Islet precursor cell (in vitro differentiated cells): ENCODE results near the gene ABCC4.
"Not testable (repeated sequence)": the region's sequence is repeated elsewhere in the genome, so short reads cannot be mapped to it uniquely, and the experiment has no call there.

Experiments used
- DNase-seq: peaks from one replicate; pipeline ENCODE4 v3.0.0-alpha.2; 2018

The ABCC4 gene

DNA sequence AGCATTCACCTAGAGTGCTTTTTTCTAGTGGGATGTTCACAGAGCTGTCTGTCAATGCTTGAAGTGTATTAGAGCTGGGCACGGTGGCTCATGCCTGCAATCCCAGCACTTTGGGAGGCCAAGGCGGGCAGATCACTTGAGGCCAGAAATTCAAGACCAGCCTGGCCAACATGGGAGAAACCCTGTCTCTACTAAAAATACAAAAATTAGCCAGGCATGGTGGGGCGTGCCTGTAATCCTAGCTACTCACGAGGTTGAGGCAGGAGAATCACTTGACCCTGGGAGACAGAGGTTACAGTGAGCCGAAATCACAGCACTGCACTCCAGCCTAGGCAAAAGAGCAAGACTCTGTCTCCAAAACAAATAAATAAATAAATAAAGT, 108.7 kb downstream of the ABCC4 start:
- not testable (repeated sequence) for DNase-seq

DNA sequence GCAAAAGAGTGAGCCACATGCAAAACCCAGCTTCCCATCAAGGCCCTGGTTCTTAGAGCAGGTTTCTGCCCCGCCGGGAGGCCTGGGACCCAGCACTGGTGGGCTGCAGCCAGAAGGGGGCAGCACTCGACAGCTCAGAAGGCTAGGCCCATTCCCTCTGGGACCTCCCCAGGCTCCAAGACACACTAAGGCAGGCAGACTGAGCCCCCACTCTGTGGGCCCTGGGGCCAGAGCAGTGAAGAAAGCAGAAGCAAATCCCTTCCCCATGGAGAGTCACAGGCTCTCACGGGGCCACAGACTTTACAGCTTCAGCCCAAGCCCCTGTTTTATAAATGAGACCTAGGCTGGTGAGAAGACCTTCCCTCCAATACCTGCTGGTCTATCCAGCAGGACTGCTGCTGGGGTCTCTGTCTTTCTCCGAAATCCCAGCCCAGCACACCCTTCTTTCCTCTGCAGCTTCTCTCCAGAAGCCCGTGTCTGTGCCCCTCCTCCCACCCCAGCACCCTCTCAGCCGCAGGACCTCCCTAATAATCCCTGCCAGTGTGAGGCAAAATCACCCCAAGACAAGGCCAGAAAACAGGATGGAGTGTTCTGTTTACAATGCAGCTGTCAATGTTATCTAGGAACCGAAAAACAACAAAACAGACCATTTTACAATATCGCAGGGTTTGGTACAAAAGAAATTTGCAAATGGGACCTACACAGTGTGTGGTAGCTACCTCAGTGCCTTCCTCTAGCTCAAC, 109.3 kb downstream of the ABCC4 start:
- DNase-seq, result peak; percentile 92

DNA sequence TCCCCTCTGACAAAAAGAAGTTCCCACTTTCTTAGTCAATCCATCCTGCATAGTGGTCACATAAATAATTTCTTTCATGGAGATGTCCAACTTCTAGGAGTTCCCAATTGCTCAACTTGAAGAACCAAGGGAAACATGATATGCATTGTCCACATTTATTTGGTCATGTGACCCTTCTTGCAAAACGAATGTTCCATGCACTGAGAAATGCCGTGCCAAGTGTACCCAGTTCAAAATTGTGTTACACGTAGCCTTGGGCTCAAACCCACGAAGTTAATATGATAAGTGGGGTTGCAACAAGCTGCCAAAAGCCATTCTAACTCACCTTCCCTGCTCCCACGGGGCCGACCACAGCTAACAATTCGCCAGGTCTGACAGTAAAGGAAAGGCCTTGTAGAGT, 113.1 kb downstream of the ABCC4 start:
- DNase-seq, result no peak

DNA sequence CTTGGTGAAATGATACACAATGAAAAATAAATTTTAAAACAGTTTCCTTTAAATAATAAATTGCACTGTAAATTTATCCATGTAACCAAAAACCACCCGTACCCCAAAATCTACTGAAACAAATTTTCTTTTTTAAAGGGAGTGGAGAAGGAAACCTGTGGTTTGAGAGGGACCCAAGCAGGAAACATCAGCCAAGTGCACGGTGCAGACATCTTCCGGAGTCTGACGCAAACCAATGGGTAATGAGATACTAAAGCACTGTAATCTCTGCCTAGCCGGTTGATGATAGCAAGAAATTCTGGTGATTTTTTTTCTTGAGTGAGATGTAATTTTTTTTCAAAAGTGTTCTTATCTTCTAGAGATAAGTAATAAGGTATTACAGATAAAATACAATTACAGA, 115.4 kb downstream of the ABCC4 start:
- DNase-seq, result no peak

DNA sequence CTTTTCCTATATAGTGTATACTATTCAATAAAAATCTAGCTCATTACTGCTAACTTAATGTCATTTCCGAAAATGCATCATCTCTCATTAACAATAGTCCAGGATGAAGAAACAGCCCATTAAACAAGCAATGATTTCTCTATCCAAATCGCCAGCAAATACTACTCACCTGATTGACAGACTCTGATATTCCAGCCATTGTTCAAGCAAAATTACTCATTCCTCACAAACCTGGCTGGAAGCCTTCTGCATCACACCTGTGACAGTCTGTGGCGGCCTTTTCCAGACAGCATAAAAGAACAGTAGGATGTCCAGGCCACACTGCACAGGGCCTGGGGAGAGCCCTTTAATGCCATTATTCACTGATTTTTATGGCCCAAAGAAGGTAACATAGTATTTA, 115.9 kb downstream of the ABCC4 start:
- DNase-seq, result no peak

DNA sequence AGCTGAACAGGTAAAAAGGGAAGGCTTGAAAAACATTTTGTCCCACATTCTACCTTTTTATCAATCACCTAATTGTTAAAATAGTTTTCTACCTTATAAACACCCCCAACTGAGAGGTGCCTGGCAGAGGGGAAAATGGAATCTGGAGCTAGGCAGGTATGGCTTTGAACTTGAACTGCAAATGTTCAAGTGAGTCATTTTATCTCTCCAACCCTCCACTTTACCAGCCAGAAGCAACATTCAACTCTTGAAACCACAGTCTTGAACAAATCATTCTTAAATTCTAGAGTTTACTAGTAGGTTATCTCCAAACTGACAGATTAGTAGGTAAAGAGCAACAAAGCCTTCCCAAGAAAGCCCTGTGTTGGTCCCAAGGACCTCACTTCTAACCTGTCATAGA, 116.9 kb downstream of the ABCC4 start:
- DNase-seq, result no peak

DNA sequence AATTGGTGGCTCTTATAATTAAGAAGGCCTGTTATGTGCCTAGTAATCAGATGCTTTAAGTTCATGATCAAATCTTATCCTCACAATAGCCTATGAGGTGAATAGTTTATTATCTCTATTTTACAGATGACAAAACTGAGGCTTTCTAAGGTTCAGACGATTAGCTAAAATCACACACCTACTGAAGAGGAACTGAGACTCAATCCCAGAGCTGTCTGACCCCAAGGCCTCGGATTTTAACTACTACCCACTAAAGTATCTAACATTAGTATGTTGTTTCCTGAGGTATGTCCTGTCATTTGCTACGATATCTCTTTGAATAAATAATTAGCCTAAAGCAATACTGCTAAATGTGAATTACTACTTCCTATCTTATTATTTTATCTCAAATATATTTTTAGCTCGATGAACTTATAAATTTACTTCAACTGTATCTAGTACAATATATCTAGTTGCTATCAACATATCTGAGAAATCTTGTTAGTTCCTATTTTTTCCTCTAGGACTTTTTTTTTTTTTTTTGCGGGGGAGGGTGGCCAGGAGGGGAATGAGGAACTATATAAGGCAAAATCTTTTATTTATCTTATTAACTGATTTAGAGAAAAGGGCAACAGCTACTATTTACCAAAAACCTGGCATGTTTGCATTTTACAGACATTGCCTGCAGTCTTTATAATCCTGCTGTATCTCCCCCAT, 118.5 kb downstream of the ABCC4 start:
- DNase-seq, result no peak

DNA sequence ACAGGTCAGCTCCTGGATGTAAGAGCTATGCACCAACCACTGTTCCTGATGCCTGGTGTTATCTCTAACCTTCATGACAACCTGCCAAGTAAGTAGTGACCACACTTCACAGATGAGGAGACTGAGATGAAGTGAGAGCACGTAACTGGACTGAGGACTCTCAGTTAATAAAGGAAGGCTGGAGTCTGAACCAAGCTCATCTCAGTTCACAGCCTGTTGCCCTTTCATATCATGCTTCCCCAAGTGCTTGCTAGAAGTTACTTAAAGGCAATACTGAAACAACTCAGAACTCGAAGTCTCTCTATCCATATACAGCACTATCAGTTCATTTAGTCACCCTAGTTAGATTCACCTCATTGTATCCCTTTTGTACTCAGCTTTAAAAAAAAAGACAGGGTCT, 119.7 kb downstream of the ABCC4 start:
- no peak for DNase-seq

DNA sequence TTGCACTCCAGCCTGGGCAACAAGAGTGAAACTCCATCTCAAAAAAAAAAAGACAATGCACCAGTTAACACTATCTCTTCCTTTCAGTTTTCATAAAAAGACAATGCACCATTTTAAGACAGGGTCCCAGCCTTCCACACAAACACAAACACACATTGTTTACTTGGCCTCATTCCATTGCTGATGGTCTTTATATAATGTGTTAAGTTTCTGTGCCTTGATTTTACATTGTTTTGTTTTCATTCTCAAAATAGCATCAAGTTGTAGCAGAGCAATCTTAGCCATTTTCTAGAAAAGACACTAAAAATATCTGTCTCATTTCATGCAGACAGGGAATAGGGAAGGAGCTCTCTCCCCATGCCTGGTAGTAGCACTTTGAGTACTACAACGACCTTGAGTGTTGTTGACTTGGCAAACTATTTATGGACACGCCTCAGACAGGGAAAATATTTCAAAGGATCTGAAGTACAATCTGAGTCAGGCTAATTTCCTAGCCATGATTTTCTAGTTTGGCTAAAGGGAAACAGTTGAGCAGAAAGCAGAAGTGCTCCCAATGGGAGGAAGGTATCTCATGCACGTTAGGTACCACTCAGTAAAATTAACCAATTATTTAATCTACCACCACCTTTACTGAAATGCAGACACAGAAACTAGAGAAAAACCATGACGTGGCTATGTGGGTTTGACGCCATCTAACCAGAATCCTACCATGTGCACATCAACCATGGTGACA, 120.6 kb downstream of the ABCC4 start:
- DNase-seq, result no peak

DNA sequence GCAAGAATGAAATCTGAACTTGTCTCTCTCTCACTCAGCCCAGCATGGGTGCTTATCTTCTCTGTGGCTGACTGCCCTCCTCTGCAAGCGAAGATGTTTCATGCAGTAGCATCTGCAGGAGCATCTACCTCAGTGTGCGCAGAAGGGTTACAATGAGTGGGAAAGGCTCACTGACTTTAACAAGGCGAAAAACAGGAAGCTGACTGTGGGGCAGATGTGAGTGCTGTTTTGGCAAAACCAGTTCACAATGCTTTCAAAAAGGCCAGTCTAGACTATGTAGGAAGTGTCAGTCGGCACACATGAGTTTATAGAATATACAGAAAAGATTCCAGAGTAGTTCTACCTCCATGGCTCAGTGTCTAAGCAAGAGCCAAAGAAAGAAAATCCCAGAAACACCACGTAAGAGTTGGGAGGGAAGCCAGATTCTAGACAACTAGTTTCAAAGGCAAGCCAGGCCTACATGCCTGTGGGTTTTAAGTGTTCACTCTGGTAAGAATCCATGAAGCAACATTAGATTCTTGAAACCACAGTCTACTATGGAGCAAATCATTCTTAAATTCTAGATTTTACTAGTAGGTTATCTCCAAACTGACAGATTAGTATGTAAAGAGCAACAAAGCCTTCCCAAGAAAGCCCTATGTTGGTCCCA, 124.5 kb downstream of the ABCC4 start:
- no peak for DNase-seq

DNA sequence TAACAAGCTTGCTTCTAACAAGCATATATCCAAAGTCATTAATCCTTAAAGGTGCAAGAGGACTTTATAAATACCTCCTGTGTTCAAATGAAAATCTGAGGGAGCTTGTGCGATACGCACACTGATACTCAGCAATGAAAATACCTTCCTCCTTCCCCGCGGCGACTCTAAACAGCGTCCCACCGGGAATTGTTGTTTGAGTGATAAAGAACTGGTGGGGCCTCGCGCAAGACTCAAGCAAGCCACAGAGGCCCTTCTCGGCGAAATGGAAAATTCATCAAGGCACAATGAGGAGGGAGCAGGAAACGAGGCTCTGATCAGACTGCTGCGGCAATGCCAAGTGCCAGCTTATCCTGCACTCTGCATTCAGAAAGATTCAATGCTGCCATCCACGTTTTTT, 126.7 kb downstream of the ABCC4 start:
- DNase-seq, result no peak

DNA sequence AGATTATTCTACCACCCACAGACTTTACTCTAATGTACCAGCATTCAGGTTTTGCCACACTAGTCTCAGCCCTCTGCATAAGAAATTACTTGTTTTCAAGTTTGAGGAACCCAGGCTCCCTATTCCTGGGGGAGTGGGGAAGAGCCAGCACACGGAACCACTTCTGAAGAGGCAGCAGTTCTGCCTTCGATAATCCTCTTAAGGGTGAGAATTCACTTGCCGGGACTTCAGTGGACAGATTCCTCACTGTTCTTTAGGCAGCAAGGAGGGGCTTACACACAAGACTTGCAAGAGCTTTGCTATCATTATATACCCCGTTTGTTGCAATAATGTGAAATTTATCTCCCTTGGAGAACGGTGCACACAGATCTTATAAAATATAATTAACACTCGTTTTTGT, 133.1 kb downstream of the ABCC4 start:
- DNase-seq, result no peak

DNA sequence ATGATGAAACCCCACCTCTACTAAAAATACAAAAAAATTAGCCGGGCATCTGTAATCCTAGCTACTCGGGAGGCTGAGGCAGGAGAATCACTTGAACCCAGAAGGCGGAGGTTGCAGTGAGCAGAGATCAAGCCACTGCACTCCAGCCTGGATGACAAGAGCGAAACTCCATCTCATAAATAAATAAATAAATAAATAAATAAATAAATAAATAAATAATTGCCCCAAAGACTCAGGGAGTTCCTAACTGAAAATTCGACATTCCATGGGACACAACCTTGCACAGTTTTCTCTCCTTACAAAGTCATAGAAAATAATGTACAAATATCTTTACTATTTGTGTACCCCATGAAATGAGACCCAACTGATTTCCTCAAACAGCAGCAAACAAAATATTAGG, 134.2 kb downstream of the ABCC4 start:
- not testable (repeated sequence) for DNase-seq

DNA sequence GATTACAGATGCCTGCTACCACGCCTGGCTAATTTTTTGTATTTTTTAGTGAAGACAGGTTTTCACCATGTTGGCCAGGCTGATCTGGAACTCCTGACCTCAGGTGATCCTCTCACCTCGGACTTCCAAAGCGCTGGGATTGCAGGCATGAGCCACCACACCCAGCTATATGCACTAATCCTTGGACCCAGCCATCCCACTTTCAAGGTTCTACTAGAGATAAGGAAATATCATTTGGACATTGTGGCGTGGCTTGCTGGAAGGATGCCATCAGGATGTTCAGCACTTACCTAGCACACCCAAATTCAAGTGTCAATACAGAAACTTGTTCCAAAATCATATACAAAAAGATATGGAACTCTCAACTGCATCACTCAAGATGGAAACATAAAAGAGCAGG, 136.4 kb downstream of the ABCC4 start:
- DNase-seq, result no peak

DNA sequence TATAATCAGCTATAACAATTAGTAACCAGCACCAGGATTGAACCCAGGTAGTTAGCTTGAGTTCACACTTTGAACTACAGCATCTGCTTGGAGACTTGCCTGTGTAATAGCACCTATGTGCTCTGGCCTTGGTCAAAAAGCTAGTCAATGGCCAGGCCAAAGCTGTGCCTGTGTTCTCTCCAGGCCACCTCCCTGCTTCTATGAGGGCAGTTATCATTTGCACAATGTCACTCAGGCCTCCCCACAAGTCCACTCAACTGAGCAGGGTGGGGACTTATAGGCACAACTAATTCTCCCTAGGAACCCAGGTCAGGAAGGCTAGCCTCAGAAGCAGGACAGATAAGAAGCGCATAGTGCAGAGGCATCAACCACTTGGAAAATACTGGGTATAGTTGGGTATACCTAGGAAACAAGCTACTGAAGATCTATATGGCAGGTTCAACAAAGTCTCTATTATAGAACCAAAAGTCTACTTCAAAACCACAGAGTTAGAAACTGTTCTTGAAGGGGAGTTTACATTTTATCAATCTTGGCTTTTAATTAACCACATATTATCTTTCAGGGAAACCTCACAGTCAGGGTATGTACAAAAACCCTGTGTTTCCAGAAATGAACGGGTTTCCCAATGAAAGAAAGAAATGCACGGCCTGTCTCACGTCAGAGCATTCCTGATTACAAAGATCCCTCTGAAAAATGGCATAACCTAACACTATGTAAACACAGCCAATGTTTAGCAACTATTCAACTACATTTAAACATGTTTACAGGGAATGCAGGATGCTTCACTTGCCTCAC, 140.9 kb downstream of the ABCC4 start:
- DNase-seq, result no peak

DNA sequence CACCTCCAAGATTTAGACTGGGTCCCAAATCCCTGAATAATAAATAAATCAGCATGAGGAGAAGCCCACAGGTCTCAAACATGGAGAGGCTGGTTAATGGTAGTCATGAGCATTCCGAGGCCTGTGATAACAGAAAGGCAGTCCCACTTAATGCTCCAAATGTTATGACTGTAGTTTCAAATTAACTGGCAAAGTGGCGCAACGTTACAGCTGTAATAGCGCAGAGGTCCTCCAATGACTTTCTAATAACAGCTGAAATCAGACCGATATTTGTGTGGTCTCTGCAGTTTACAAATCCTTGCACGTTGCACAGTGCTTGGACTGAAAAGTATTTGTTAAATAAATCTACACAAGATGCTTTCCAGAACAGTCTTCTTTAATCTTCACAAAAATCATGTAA, 141.8 kb downstream of the ABCC4 start:
- no peak for DNase-seq

DNA sequence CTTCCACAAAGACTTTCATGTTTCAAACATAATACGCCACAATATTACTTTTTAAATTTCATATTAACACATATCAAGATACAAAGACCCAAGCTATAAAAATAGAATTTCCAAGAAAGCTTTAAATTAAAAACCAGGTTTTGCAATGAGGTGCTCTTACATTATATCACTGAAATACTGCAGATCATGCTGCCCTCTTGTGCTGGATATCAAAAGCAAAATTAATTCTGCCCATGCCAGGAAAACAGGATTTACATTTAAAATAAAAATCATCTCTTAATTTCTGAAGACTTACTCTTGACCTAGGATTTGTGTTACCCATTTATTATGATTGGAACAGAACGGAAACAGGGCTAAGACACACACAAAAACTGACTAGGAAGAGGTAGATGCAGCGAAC, 145.0 kb downstream of the ABCC4 start:
- DNase-seq, result no peak

DNA sequence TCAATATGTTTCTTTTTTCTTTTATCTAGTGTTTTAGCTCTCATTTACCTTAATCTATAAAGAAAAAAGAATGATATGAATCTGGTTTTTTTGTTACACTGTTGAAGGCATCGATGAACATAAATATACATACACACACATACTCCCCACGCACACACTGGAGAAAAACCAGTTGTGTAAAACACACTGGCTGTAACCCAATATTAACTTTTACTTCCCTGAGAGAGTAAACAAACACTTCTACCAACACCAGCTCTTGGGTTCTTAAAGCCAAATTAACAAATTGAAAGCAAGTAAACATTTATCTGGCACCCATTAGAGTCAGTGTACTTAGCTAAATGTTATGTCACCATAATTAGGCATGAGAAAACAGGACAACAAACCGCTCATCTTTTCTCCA, 145.7 kb downstream of the ABCC4 start:
- no peak for DNase-seq

DNA sequence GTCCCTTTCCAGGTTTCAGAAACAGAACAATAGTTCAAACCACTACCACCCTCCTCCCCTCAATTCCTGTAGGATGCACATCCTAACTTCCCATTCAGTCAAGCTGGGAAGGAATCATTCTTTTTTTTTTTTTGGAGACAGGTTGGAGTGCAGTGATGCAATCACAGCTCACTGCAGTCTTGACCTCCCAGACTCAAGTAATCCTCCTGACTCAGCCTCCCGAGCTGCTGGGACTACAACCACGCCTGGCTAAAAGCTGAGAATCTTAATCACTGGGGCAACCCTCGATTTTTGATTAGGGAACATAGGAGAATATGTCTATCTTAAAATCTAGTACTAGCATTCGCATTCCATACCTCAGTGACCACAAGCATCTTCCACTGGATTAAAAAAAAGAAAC, 146.2 kb downstream of the ABCC4 start:
- DNase-seq, result no peak

DNA sequence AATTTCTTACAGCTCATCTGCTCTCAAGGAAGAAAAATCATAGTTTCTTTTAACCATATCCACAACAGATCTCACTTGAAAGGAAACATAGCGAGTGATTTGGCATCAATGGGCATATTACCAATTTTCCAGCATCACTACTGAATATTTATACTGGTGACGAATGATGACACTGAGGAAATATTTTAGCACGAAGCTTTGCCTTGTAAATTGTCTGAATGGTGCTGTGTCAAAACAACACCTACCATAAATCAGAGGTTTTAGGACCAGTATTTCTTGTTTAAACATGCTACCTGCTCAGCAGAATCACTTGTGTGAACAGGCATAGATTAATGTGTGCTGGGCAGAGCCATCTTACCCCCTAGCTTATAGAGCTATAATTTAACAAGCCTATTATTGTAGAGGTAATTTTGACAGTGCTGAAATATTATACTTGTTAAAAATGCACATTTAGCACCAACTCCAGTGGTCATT, 146.8 kb downstream of the ABCC4 start:
- no peak for DNase-seq

DNA sequence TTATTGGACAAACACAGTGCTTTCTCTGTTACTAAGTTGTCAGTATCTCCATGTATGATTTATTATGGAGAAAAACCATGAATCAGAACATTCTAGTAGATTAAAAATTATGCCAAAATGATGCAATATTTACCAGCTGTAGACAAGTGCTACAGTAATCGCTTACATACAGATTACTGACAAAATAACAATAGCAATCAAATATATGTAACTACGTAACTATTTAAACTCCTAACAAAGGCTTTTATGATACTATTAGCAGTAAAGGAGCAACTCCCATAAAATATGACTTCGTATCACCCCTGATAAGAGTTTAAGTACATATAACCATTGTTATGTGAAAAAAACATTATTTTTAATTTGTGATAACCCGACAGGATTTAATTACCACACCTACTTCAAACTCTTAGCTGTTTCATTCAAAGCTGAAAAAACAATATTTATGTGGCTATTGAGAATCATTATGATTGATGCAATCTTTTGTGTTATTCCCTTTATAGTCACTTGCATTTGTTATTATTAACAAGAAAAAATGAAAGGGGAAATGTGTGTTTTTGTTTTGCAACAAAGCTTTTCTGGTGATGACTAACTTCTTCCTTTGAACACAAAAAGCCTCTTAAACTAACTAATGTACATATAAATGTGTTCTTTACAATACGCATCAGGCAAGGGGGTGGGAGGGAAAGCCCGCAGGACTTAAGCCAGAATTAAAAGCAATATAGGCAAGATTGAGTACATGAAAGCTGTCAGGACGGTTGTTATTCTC, 147.4 kb downstream of the ABCC4 start:
- no peak for DNase-seq
